SK-N-MC (cell line): ENCODE data around the gene RMND1.
"Not testable (repeated sequence)": the region's sequence is repeated elsewhere in the genome, so short reads cannot be mapped to it uniquely, and the experiment has no call there.

Experiments used
- DNase-seq: peaks from one replicate; pipeline ENCODE4 v3.0.0-alpha.2; 2011; ENCODE audit warnings: low read depth, low spot score
- H3K27ac ChIP-seq: fragments of 200-600 bp; sonication (generic); 2 replicates; pipeline ENCODE4 v1.5.1; 2016; ENCODE audit warnings: mixed run types
- H3K36me3 ChIP-seq: fragments of 200-600 bp; sonication (generic); 2 replicates; pipeline ENCODE4 v1.6.1; 2017; ENCODE audit warnings: antibody characterized with exemption, low read length, mixed read lengths; ENCODE audit not compliant: insufficient read depth
- H3K4me3 ChIP-seq: fragments of 200-600 bp; sonication (generic); 2 replicates; pipeline ENCODE4 v1.5.1; 2016
- H3K9ac ChIP-seq: fragments of 200-600 bp; sonication (generic); 2 replicates; pipeline ENCODE4 v1.8.0; 2017; ENCODE audit warnings: mixed run types, mixed read lengths; ENCODE audit not compliant: insufficient read length
- H3K9me3 ChIP-seq: fragments of 200-600 bp; sonication (generic); 2 replicates; pipeline ENCODE4 v1.6.1; 2017; ENCODE audit warnings: low read depth, mild to moderate bottlenecking, antibody characterized with exemption, low read length, moderate library complexity, mixed read lengths
- EZH2 ChIP-seq: fragments of 200-600 bp; sonication (generic); IDR thresholded peaks from one replicate; pipeline ENCODE4 v1.6.1; 2017; ENCODE audit warnings: antibody characterized with exemption
- FOXP2 ChIP-seq: optimal IDR thresholded peaks from 2 replicates; pipeline ENCODE3; 2011; ENCODE audit warnings: mild to moderate bottlenecking, moderate library complexity; ENCODE audit not compliant: insufficient read depth; ENCODE audit errors: extremely low read length, control extremely low read depth
- POLR2AphosphoS5 ChIP-seq: IDR thresholded peaks from 2 replicates; pipeline ENCODE4 v1.6.1; 2012; ENCODE audit warnings: mild to moderate bottlenecking, low read depth, low read length, borderline replicate concordance

The RMND1 gene

DNA sequence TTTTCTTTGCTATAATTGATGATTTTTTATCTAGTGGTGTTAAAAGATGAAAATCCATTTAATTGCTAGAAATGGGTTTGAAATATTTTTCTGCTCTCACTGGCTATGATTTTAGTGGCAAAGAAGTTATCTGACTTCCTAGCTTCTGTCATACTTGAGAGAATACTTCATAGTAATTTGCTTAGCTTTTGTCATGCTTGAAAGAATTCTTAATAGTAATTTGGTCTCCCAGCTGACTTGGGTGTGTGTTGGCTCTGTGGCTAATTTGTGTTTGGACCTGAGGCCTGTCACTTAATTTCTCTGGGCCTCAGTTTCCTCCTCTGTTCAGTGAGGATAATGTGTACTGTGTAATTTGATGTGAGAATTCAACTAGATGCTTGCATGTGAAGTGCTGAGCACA lies 12.8 kb upstream of the RMND1 start:
- no peak for TF ChIP-seq FOXP2
- TF ChIP-seq POLR2AphosphoS5: no peak
- no peak for TF ChIP-seq EZH2
- no peak for DNase-seq
- no peak overlapping the region for H3K27ac ChIP-seq
- H3K36me3 ChIP-seq: peaks cover 57% of the 10 kb centered on the region
- H3K9ac ChIP-seq: no peak overlapping the region
- no peak overlapping the region for H3K4me3 ChIP-seq
- no peaks in the 10 kb centered on the region for H3K9me3 ChIP-seq

DNA sequence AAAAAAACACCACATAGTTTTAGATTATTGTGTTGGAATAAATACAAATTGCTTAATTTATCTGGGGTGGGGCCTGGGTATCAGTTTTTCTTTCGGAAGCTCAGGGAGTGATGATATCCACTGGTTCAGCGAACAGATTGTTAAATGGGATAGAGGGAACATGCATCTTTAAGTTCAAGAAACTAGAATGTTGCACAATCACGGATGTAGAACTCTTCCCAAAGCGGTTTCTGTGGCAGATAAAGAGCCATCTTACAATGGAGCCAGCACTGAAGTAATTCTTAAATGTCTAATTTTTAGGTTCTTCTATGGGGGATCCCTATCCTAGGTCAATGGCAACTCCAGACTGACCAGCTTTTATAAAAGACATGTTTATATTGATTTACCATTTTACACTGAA lies 9.7 kb upstream of the RMND1 start:
- H3K4me3 ChIP-seq: no peak overlapping the region

DNA sequence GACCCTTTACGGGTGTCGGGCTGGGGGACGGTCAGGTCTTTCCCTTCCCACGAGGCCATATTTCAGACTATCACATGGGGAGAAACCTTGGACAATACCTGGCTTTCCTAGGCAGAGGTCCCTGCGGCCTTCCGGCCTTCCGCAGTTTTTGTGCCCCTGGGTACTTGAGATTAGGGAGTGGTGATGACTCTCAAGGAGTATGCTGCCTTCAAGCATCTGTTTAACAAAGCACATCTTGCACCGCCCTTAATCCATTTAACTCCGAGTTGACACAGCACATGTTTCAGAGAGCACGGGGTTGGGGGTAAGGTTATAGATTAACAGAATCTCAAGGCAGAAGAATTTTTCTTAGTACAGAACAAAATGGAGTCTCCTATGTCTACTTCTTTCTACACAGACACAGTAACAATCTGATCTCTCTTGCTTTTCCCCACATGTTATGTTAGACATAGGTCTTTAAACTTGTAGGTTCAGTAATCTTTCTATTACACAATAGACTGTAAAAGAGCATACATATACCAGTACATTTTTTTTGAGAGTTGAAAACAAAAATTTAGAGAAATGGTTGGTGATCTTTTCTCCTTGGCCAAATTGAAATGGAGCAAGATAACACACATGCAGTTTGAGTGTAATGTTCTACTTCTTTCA lies 3.9 kb upstream of the RMND1 start:
- H3K9me3 ChIP-seq, H3K27ac ChIP-seq, DNase-seq, H3K4me3 ChIP-seq: not testable (repeated sequence)
- Histone ChIP-seq H3K36me3 (peaks cover 47% of the 10 kb centered on the region), H3K9ac (peak overlapping the region; percentile 8)

More for the DNA sequence above, 9.7 kb upstream of the RMND1 start:
- no peak for TF ChIP-seq FOXP2
- TF ChIP-seq EZH2: no peak
- no peak for TF ChIP-seq POLR2AphosphoS5
- H3K36me3 ChIP-seq: peaks cover 67% of the 10 kb centered on the region
- no peak overlapping the region for H3K27ac ChIP-seq
- no peaks in the 10 kb centered on the region for H3K9me3 ChIP-seq
- DNase-seq: no peak
- no peak overlapping the region for H3K9ac ChIP-seq

DNA sequence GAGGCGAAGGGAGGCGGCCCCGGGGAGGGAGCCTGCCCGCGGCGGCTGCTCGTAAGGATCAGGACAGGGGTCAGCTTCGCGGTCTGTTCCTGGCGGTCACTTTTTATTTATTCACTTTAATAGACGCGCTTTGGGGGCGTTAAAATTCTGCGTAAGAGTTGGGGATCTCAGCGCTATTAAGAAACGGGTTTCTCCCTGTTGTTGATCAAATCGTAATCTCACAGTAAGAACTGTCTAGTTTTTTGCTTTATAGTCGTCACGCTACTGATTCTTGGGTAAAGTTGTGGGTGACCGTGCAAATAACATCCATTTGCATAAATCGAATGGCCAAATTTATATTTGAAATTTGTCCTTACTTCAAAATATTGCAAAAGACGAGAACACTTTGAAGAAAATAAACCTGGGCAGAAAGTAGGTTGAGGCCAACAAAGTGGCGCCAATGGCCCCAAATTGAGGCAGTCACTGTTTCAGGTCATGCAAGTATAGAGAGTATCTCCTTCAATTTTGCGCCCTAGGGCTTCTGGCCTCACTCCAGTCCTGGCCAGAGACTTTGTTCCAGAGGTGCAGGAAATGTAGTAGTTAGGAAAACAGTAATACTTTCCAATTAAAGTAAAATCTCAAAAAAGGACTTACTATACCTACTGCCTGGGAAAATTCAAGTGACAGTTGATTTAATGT lies 963 bp upstream of the RMND1 start:
- no peak for DNase-seq
- peak overlapping the region; percentile 74 for H3K27ac ChIP-seq

DNA sequence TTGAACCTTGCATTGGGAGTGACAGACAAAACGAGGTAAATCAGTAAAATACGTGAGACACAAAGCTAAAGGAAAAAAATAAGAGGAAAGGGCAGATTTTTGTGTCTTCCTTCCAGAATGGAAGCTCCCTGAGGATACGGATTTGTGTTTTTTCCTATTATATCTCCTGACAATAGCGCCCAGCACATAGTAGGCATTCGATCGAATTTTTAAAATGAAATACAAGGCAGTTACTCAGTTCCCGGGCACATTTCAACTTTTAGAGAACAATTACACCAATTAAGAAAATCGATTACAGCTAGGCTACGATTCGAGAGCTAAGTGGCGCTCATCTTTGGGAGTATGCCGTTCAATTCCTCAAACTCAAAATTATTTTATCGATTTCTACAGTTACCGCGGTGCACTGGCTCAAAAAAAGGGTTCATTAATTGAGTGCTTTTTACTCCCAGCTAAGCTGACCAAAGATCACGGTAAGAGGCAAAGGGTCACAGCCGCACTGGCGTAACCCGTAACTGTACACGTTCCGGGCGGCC lies 443 bp downstream of the RMND1 start:
- Histone ChIP-seq H3K9ac (peak overlapping the region; percentile 98), H3K27ac (peak overlapping the region; percentile 72; the same call in 1 of the 2 replicates), H3K4me3 (peak overlapping the region; percentile 100), H3K9me3 (no peaks in the 10 kb centered on the region), H3K36me3 (peaks cover 5% of the 10 kb centered on the region)
- TF ChIP-seq EZH2 (no peak), POLR2AphosphoS5 (no peak), FOXP2 (no peak)
- no peak for DNase-seq

More for the DNA sequence above, 963 bp upstream of the RMND1 start:
- Histone ChIP-seq H3K36me3 (peaks cover 17% of the 10 kb centered on the region), H3K4me3 (peak overlapping the region; percentile 100), H3K9me3 (no peaks in the 10 kb centered on the region), H3K9ac (peak overlapping the region; percentile 95)
- TF ChIP-seq EZH2: no peak
- TF ChIP-seq POLR2AphosphoS5: no peak
- TF ChIP-seq FOXP2: no peak

DNA sequence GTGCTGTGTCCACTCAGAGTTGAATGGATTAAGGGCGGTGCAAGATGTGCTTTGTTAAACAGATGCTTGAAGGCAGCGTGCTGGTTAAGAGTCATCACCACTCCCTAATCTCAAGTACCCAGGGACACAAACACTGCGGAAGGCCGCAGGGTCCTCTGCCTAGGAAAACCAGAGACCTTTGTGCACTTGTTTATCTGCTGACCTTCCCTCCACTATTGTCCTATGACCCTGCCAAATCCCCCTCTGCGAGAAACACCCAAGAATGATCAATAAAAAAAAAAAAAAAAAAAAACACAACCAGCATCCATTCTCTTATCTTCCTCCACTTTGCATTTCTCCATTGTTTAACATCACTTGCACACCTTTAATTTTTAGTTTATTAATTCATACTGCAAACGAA lies 998 bp downstream of the RMND1 start:
- not testable (repeated sequence) for DNase-seq, H3K9me3 ChIP-seq, H3K27ac ChIP-seq, H3K36me3 ChIP-seq
- H3K9ac ChIP-seq: peak overlapping the region; percentile 98
- peak overlapping the region; percentile 100 for H3K4me3 ChIP-seq

DNA sequence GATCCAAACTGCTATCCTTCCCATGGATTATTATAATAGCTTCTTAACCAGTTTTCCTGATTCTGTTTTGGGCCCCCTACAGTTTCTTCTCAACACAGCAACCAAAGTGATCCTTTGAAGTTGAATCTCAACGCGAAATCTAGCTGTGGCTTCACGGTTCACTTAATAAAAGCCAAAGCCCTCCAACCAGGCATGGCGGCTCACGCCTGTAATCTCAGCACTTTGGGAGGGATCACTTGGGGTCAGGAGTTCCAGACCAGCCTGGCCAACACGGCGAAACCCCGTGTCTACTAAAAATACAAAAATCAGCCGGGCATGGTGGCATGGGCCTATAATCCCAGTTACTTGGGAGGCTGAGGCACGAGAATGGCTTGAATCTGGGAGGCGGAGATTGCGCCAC lies 3.3 kb downstream of the RMND1 start:
- Histone ChIP-seq H3K4me3 (no peak overlapping the region), H3K9me3 (no peaks in the 10 kb centered on the region), H3K36me3 (peaks cover 18% of the 10 kb centered on the region), H3K27ac (no peak overlapping the region), H3K9ac (no peak overlapping the region)
- DNase-seq: no peak
- TF ChIP-seq FOXP2 (no peak), EZH2 (no peak), POLR2AphosphoS5 (no peak)

DNA sequence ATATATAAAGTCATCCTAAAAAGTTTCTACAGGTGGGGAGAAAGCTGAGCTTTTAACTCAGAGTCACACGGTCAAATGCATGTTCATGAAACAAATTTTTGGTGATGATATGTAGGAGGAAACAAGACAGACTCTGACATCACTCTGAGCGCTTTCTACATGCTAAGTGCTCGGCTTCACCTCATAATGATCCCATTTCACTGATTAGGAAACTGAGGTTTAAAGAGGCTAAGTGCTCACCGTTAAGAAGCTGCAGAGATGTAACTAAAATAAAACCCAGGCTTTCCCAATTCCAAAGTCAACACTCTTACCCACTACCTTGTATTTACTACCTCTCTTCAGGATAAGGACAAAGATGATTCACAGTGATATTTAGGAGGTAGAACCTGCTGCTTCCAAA lies 4.7 kb downstream of the RMND1 start:
- H3K36me3 ChIP-seq: peaks cover 21% of the 10 kb centered on the region
- DNase-seq: no peak
- H3K27ac ChIP-seq: no peak overlapping the region
- H3K4me3 ChIP-seq: no peak overlapping the region
- H3K9ac ChIP-seq: no peak overlapping the region
- TF ChIP-seq FOXP2 (no peak), POLR2AphosphoS5 (no peak), EZH2 (no peak)
- H3K9me3 ChIP-seq: no peaks in the 10 kb centered on the region

DNA sequence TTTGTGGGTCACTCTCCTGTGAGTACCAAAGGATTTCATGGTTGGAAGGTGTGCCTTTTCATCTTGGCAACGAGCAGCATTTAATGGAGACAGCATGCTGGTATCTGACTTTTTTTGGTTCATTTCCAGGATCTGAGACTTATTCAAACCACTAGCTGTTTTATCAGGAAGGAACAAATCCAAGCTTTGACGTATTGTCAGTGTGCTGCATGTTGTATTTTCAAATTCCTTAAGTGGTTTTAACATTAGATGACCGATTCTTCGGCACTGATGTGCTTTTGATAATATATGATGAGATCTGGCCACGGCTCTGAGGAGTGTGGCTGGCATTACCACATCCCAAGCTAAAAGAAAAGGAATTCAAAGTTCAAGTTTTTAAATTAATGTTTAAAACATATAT lies 6.4 kb downstream of the RMND1 start:
- no peak overlapping the region for H3K4me3 ChIP-seq
- no peak overlapping the region for H3K9ac ChIP-seq
- H3K36me3 ChIP-seq: peaks cover 33% of the 10 kb centered on the region
- DNase-seq: no peak
- H3K9me3 ChIP-seq: no peaks in the 10 kb centered on the region
- no peak for TF ChIP-seq POLR2AphosphoS5
- no peak for TF ChIP-seq EZH2
- no peak for TF ChIP-seq FOXP2
- no peak overlapping the region for H3K27ac ChIP-seq
